Astrocyte (in vitro differentiated cells and primary cell): ENCODE results near the gene SPART. TPM values are rescaled to one million over a fixed set of nuclear protein-coding genes. Genes with fewer than 3 reads are reported as not detected.

Experiments used
- DNase-seq: peaks from one replicate; pipeline ENCODE4 v3.0.0-alpha.2; 2010; ENCODE audit warnings: low read depth
- FAIRE-seq: peaks from 2 replicates; lab custom pipeline; 2011; peaks lifted over from hg19 to GRCh38; lab: Jason Lieb, UNC
- H2AFZ ChIP-seq: 2 replicates; pipeline ENCODE4 v1.6.0; 2012; ENCODE audit warnings: low read depth, low read length, inconsistent platforms
- H3K27ac ChIP-seq: 2 replicates; pipeline ENCODE4 v1.5.1; 2011; ENCODE audit warnings: low read depth, low read length, inconsistent platforms
- H3K27me3 ChIP-seq: 2 replicates; pipeline ENCODE4 v1.6.0; 2011; ENCODE audit warnings: low read length, inconsistent platforms; ENCODE audit not compliant: insufficient read depth
- H3K36me3 ChIP-seq: 2 replicates; pipeline ENCODE4 v1.5.1; 2011; ENCODE audit warnings: low read length, inconsistent platforms; ENCODE audit not compliant: insufficient read depth
- H3K4me1 ChIP-seq: 2 replicates; pipeline ENCODE4 v1.5.1; 2011; ENCODE audit warnings: low read length, inconsistent platforms; ENCODE audit not compliant: insufficient read depth
- H3K4me2 ChIP-seq: 2 replicates; pipeline ENCODE4 v1.6.0; 2012; ENCODE audit warnings: low read length, inconsistent platforms
- H3K4me3 ChIP-seq: 2 replicates; pipeline ENCODE4 v1.5.1; 2011; ENCODE audit warnings: low read depth, mild to moderate bottlenecking, low read length, inconsistent platforms; ENCODE audit not compliant: insufficient read depth
- H3K79me2 ChIP-seq: 2 replicates; pipeline ENCODE4 v1.6.0; 2012; ENCODE audit warnings: mild to moderate bottlenecking, low read length, inconsistent platforms; ENCODE audit not compliant: insufficient read depth
- H3K9ac ChIP-seq: 2 replicates; pipeline ENCODE4 v1.6.0; 2012; ENCODE audit warnings: mild to moderate bottlenecking, low read length, inconsistent platforms
- H3K9me3 ChIP-seq: 2 replicates; pipeline ENCODE4 v1.5.1; 2012; ENCODE audit warnings: low read depth, mild to moderate bottlenecking, low read length, inconsistent platforms; ENCODE audit not compliant: insufficient read depth
- H4K20me1 ChIP-seq: 2 replicates; pipeline ENCODE4 v1.6.0; 2012; ENCODE audit warnings: low read length, inconsistent platforms; ENCODE audit not compliant: insufficient read depth
- H3K27ac Mint-ChIP-seq: one replicate; pipeline ENCODE4 v1.8.0; 2021; ENCODE audit warnings: mild to moderate bottlenecking, mixed read lengths; ENCODE audit not compliant: unreplicated experiment
- H3K27me3 Mint-ChIP-seq: one replicate; pipeline ENCODE4 v1.8.0; 2021; ENCODE audit warnings: low read depth, mixed read lengths; ENCODE audit not compliant: unreplicated experiment
- H3K36me3 Mint-ChIP-seq: one replicate; pipeline ENCODE4 v1.8.0; 2021; ENCODE audit warnings: low read depth, mixed read lengths; ENCODE audit not compliant: unreplicated experiment
- H3K4me1 Mint-ChIP-seq: one replicate; pipeline ENCODE4 v1.8.0; 2021; ENCODE audit warnings: low read depth, mixed read lengths; ENCODE audit not compliant: unreplicated experiment
- H3K4me3 Mint-ChIP-seq: one replicate; pipeline ENCODE4 v1.8.0; 2021; ENCODE audit warnings: mild to moderate bottlenecking, moderate library complexity, mixed read lengths; ENCODE audit not compliant: unreplicated experiment
- H3K9me3 Mint-ChIP-seq: one replicate; pipeline ENCODE4 v1.8.0; 2021; ENCODE audit warnings: mild to moderate bottlenecking, mixed read lengths; ENCODE audit not compliant: unreplicated experiment
- CTCF ChIP-seq: IDR thresholded peaks from 2 replicates; pipeline ENCODE4 v1.5.1; 2011; ENCODE audit warnings: low read depth, mild to moderate bottlenecking, inconsistent platforms, low read length, moderate library complexity; ENCODE audit not compliant: insufficient read depth
- EZH2 ChIP-seq: IDR thresholded peaks from 2 replicates; pipeline ENCODE4 v1.6.1; 2012; ENCODE audit warnings: mild to moderate bottlenecking, low read length, inconsistent platforms; ENCODE audit not compliant: insufficient read depth
- total RNA-seq: library from RNA; stranded (reverse); gene quantifications from 2 replicates; pipeline ENCODE4 v1.2.1, GENCODE V29; 2021

SPART gene
- total RNA-seq, 1 donor from 2014 or later: 50.6 TPM

DNA sequence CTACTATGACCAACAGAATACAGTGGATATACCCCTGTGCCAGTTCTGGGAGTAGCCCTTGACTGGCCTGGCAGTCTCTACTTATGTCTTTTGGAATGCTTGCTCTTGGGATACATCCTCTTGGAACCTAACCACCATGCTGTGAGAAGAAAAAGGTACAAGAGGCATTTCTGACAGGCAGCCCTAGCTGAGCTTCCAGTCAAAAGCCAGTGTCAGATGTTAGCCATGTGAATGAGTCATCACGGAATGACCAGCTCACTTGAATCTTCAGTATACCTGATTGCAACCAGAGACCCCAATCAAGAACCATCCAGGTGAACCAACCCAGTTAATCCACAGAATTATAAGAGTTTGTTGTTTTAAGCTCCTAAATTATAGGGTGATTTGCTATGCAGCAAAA, 52.7 kb downstream of the SPART start:
- Histone ChIP-seq H3K4me3 (no peak overlapping the region), H4K20me1 (no peaks in the 10 kb centered on the region), H3K27me3 (no peaks in the 10 kb centered on the region), H3K36me3 (no peaks in the 10 kb centered on the region), H2AFZ (no peak overlapping the region), H3K27ac (no peak overlapping the region), H3K9ac (no peak overlapping the region), H3K9me3 (no peaks in the 10 kb centered on the region), H3K4me2 (no peak overlapping the region), H3K4me1 (peaks cover 5% of the 10 kb centered on the region), H3K79me2 (no peaks in the 10 kb centered on the region)
- TF ChIP-seq EZH2: no peak
- no peak for TF ChIP-seq CTCF
- Mint-ChIP-seq H3K4me1 (peaks cover 2% of the 10 kb centered on the region), H3K36me3 (peaks cover 1% of the 10 kb centered on the region), H3K27ac (no peak overlapping the region), H3K27me3 (no peaks in the 10 kb centered on the region), H3K4me3 (no peak overlapping the region), H3K9me3 (peaks cover 2% of the 10 kb centered on the region)
- FAIRE-seq (no peak), DNase-seq (no peak)

- H3K4me3 Mint-ChIP-seq: no peak overlapping the region
- H3K4me1 ChIP-seq: no peaks in the 10 kb centered on the region
- peaks cover 4% of the 10 kb centered on the region for H3K36me3 Mint-ChIP-seq
- H3K4me1 Mint-ChIP-seq: no peaks in the 10 kb centered on the region
- no peak overlapping the region for H2AFZ ChIP-seq
- H3K27me3 Mint-ChIP-seq: no peaks in the 10 kb centered on the region
- no peak overlapping the region for H3K4me2 ChIP-seq
- H3K27me3 ChIP-seq: no peaks in the 10 kb centered on the region
- no peaks in the 10 kb centered on the region for H3K79me2 ChIP-seq
- no peaks in the 10 kb centered on the region for H3K36me3 ChIP-seq
- no peaks in the 10 kb centered on the region for H4K20me1 ChIP-seq
- no peaks in the 10 kb centered on the region for H3K9me3 Mint-ChIP-seq
- H3K9ac ChIP-seq: no peak overlapping the region
- H3K9me3 ChIP-seq: no peaks in the 10 kb centered on the region
- TF ChIP-seq EZH2 (no peak), CTCF (no peak)
- FAIRE-seq: no peak
- no peak overlapping the region for H3K4me3 ChIP-seq
- H3K27ac ChIP-seq: no peak overlapping the region
- no peak overlapping the region for H3K27ac Mint-ChIP-seq
- DNase-seq: no peak
These were observed 57.3 kb downstream of the SPART start for GRCh38 chr13:36288794-36289391.

DNA sequence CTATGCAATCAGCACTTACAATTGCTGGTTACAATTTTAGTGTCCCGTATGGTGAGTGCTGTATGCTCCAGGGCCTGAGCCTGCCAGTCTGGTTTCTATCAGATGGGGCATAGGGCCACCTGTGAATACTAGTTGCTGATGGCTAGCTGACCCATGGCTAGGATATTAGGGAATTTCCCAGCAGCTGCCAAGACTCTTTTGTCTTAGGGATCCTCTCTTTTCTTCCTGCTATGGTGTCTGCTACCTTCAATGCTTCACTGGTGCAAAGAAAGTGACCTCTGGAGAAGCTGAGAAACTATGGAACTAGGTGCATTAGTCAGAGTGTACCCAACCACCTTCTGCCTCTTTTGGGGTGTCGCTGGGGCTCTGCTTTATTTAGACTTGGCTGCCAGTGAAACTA, 60.2 kb downstream of the SPART start:
- Mint-ChIP-seq H3K4me3 (no peak overlapping the region), H3K27me3 (no peaks in the 10 kb centered on the region), H3K9me3 (no peaks in the 10 kb centered on the region), H3K27ac (no peak overlapping the region), H3K4me1 (peaks cover 2% of the 10 kb centered on the region), H3K36me3 (peaks cover 4% of the 10 kb centered on the region)
- Histone ChIP-seq H3K36me3 (no peaks in the 10 kb centered on the region), H2AFZ (no peak overlapping the region), H3K4me2 (no peak overlapping the region), H3K9ac (no peak overlapping the region), H3K27me3 (no peaks in the 10 kb centered on the region), H3K4me3 (no peak overlapping the region), H3K27ac (no peak overlapping the region), H3K79me2 (no peaks in the 10 kb centered on the region), H4K20me1 (no peaks in the 10 kb centered on the region), H3K4me1 (no peaks in the 10 kb centered on the region), H3K9me3 (no peaks in the 10 kb centered on the region)
- DNase-seq (no peak), FAIRE-seq (no peak)
- TF ChIP-seq EZH2 (no peak), CTCF (no peak)
